Prostate gland (tissue), 2 donors: ENCODE measurements around the gene FRMD5. TPM values are rescaled to one million over a fixed set of nuclear protein-coding genes. Genes with fewer than 3 reads are reported as not detected.
"Not testable (repeated sequence)": the region's sequence is repeated elsewhere in the genome, so short reads cannot be mapped to it uniquely, and the experiment has no call there.

Experiments used
- DNase-seq: peaks from one replicate; pipeline ENCODE4 v3.0.0-alpha.2; 2019; ENCODE audit warnings: low spot score
- H3K27ac ChIP-seq, 2 donors: fragments of 200-600 bp; sonication (generic); 2 replicates each; pipeline ENCODE4 v1.5.1; 2017 to 2019
- H3K27me3 ChIP-seq: fragments of 200-600 bp; sonication (generic); replicated peaks from 2 replicates; pipeline ENCODE4 v1.5.1; 2019; ENCODE audit not compliant: insufficient read depth
- H3K36me3 ChIP-seq, 2 donors: fragments of 200-600 bp; sonication (generic); 1 replicate in 1 of 2; 2 replicates in 1 of 2; pipeline versions ENCODE4 v1.5.1 to v1.8.1; 2017 to 2019
- H3K4me1 ChIP-seq: fragments of 200-600 bp; sonication (generic); replicated peaks from 2 replicates; pipeline ENCODE4 v1.5.1; 2019
- H3K4me3 ChIP-seq, 2 donors: fragments of 200-600 bp; sonication (generic); 2 replicates each; pipeline ENCODE4 v1.5.1; 2017 to 2019
- H3K9me3 ChIP-seq: fragments of 200-600 bp; sonication (generic); 2 replicates; pipeline ENCODE4 v1.5.1; 2017
- POLR2A ChIP-seq: fragments of 450-650 bp; IDR thresholded peaks from one replicate; pipeline ENCODE4 v1.6.1; 2016; ENCODE audit warnings: antibody characterized with exemption, mild to moderate bottlenecking
- POLR2AphosphoS5 ChIP-seq: sonication (generic); formaldehyde crosslinking; IDR thresholded peaks from one replicate; pipeline ENCODE4 v1.6.1; 2017; ENCODE audit warnings: antibody characterized with exemption
- WGBS: methylation state at CpG from one replicate; pipeline ENCODE4 v1.1.5; 2018; 5-methylcytosine and 5-hydroxymethylcytosine counted together
- intact Hi-C: fragments of 100-400 bp; cut with DNase I; formaldehyde crosslinking; loops from one replicate; pipeline ENCODE4 v1.14.2; 2022
- total RNA-seq, 2 donors: library from RNA; depleted of rRNA; stranded (reverse); fragments of >200 nt; gene quantifications; one replicate each; pipeline ENCODE4 v1.1.0, GENCODE V29; 2016
- TF ChIP-seq, protein P1 (sequence below), 4 experiments: fragments of 200-600 bp in 2 of 4; fragments of 450-650 bp in 2 of 4; sonication (generic) in 2 of 4; IDR thresholded peaks; 1 replicate in 3 of 4; 2 replicates in 1 of 4; pipeline ENCODE4 v1.5.1; 2016 to 2019; ENCODE audit warnings: antibody characterized with exemption in 4 of 4, mild to moderate bottlenecking in 2 of 4, moderate library complexity in 2 of 4

FRMD5 gene
- total RNA-seq, 2 donors from 2014 or later = 0.36 to 8.1 TPM

DNA sequence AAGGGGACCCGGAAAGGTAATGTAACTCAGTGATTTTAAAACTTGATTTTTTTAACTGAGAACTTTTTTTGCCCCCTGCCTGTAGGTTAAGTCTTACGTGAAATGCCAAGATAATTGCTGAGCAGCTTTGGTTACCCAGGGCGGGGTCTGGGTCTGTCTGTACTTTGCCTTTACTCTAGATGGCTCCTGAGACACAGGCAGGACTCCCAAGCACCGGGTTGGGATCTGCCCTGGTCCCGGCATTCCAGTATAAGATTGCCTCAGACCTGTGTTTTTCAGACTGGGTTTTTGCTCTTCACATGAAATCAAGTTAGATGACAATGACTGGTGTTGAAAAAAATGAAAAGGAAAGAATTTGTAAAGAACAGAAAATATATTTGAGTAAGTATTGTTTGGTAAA lies 328.0 kb downstream of the FRMD5 start:
- intact Hi-C loops = no loop called here
- no peaks in the 10 kb centered on the region for H3K36me3 ChIP-seq
- no peak for TF ChIP-seq POLR2AphosphoS5
- no peak for TF ChIP-seq POLR2A
- TF ChIP-seq, protein P1, sequence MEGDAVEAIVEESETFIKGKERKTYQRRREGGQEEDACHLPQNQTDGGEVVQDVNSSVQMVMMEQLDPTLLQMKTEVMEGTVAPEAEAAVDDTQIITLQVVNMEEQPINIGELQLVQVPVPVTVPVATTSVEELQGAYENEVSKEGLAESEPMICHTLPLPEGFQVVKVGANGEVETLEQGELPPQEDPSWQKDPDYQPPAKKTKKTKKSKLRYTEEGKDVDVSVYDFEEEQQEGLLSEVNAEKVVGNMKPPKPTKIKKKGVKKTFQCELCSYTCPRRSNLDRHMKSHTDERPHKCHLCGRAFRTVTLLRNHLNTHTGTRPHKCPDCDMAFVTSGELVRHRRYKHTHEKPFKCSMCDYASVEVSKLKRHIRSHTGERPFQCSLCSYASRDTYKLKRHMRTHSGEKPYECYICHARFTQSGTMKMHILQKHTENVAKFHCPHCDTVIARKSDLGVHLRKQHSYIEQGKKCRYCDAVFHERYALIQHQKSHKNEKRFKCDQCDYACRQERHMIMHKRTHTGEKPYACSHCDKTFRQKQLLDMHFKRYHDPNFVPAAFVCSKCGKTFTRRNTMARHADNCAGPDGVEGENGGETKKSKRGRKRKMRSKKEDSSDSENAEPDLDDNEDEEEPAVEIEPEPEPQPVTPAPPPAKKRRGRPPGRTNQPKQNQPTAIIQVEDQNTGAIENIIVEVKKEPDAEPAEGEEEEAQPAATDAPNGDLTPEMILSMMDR (IDR thresholded peaks at IDR 0.05) = no peak
- H3K27ac ChIP-seq = no peak overlapping the region
- no peak for DNase-seq
- H3K4me1 ChIP-seq = no peaks in the 10 kb centered on the region
- WGBS = 89% methylated on average over 5 of the region's 5 CpGs
- no peak overlapping the region for H3K4me3 ChIP-seq
- no peaks in the 10 kb centered on the region for H3K27me3 ChIP-seq
- H3K9me3 ChIP-seq = no peaks in the 10 kb centered on the region

- H3K9me3 ChIP-seq, H3K27me3 ChIP-seq, H3K36me3 ChIP-seq, H3K4me1 ChIP-seq, H3K4me3 ChIP-seq, DNase-seq, intact Hi-C loops, H3K27ac ChIP-seq: not testable (repeated sequence)
- over 99% methylated on average over 10 of the region's 10 CpGs for WGBS
Observed at GRCh38 chr15:43866636-43867035, 328.4 kb downstream of the FRMD5 start.

DNA sequence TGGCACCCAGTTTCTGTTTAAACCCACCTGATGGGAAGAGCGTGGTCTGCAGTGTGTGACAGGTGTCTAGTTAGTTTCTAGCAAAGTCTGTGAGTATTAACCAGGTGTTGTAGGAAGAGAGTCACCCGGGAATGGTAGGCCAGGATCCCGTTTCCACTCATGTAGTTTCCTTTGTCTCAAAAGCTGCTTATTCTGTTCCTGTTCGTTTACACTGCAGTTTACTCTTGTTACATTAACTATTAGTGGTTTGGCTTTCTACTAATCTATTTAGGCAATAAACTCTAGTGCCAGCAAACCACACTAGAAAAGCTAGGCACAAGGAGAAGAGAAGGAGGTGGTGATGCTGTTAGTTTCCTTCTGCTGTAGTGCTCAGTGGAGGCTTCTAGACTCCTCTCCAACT lies 335.5 kb downstream of the FRMD5 start:
- intact Hi-C loops = no loop called here
- no peaks in the 10 kb centered on the region for H3K4me1 ChIP-seq
- DNase-seq = peak; percentile 17

GRCh38 chr15:43854801-43855200 lies 340.3 kb downstream of the FRMD5 start:
- intact Hi-C loops = no loop called here
- no peak for DNase-seq
- Histone ChIP-seq H3K4me3 (no peak overlapping the region), H3K36me3 (no peaks in the 10 kb centered on the region), H3K27ac (no peak overlapping the region), H3K9me3 (no peaks in the 10 kb centered on the region), H3K4me1 (no peaks in the 10 kb centered on the region), H3K27me3 (no peaks in the 10 kb centered on the region)
- 95% methylated on average over 6 of the region's 6 CpGs for WGBS
- TF ChIP-seq POLR2AphosphoS5 (no peak), POLR2A (no peak)
- TF ChIP-seq, protein P1 (IDR thresholded peaks at IDR 0.05) = no peak

More for the DNA sequence above, 335.5 kb downstream of the FRMD5 start:
- H3K4me3 ChIP-seq = no peak overlapping the region
- TF ChIP-seq, protein P1 (IDR thresholded peaks at IDR 0.05) = no peak
- peak; percentile 69 for TF ChIP-seq POLR2AphosphoS5
- H3K9me3 ChIP-seq = no peaks in the 10 kb centered on the region
- H3K27me3 ChIP-seq = no peaks in the 10 kb centered on the region
- H3K27ac ChIP-seq = peak overlapping the region; percentile 12 to 17
- 51% methylated on average over 4 of the region's 4 CpGs for WGBS
- H3K36me3 ChIP-seq = no peaks in the 10 kb centered on the region

DNA sequence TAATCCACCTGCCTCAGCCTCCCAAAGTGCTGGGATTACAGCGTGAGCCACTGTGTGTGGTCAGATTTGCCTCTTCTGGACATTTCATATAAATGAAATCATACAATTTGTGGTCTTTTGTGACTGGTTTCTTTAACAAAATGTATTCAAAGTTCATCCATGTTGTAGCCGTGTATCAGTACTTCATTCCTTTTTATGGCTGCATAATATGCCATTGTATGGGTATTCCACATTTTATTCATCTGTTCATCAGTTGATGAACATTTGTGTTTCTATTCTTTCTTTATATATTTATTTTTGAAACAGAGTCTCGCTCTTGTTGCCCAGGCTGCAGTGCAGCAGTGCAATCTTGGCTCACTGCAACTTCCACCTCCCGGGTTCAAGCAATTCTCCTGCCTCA lies 342.5 kb downstream of the FRMD5 start:
- TF ChIP-seq POLR2A = no peak
- TF ChIP-seq POLR2AphosphoS5 = no peak
- TF ChIP-seq, protein P1 (IDR thresholded peaks at IDR 0.05) = no peak
- no peaks in the 10 kb centered on the region for H3K36me3 ChIP-seq
- DNase-seq = no peak
- H3K27ac ChIP-seq = no peak overlapping the region
- intact Hi-C loops = no loop called here
- H3K4me3 ChIP-seq = no peak overlapping the region
- no peaks in the 10 kb centered on the region for H3K9me3 ChIP-seq
- H3K4me1 ChIP-seq = no peaks in the 10 kb centered on the region
- no peaks in the 10 kb centered on the region for H3K27me3 ChIP-seq
- WGBS = 98% methylated on average over 4 of the region's 4 CpGs
